ENCODE results near the gene ST7. TPM values are rescaled to one million over a fixed set of nuclear protein-coding genes. Genes with fewer than 3 reads are reported as not detected.

ST7 gene
- total RNA-seq, 1 experiment from 2014 or later = 12.9 TPM

- Histone ChIP-seq H3K27ac (ENCODE audit: insufficient read length, low read depth, low read length) (no peak overlapping the region), H2BK12ac (ENCODE audit: insufficient read length, low read depth, low read length) (no peak overlapping the region), H3K23ac (ENCODE audit: insufficient read length, low read depth, low read length) (no peak overlapping the region), H3K4me1 (ENCODE audit: insufficient read depth, low read length) (no peaks in the 10 kb centered on the region; the same call in 1 of the 2 replicates), H3K4ac (ENCODE audit: low read depth, low read length) (no peak overlapping the region), H2BK15ac (ENCODE audit: low read depth, low read length) (no peak overlapping the region), H3K4me2 (ENCODE audit: insufficient read depth, insufficient read length, low read length) (no peak overlapping the region), H3K14ac (ENCODE audit: insufficient read depth, low read length) (no peak overlapping the region), H4K8ac (replicated peaks; ENCODE audit: insufficient read length, low read depth, low read length) (no peak overlapping the region), H3T11ph (ENCODE audit: low read length) (no peak overlapping the region), H2BK120ac (ENCODE audit: low read depth, low read length, poor library complexity, severe bottlenecking) (no peak overlapping the region), H3K79me1 (ENCODE audit: insufficient read depth, low read depth, low read length, poor library complexity, severe bottlenecking) (no peaks in the 10 kb centered on the region), H2AFZ (ENCODE audit: low read length) (no peak overlapping the region), H4K20me1 (ENCODE audit: control insufficient read depth, insufficient read depth, insufficient read length) (no peaks in the 10 kb centered on the region), H3K9me3 (ENCODE audit: control insufficient read depth, low read depth, low read length) (no peaks in the 10 kb centered on the region), H4K5ac (ENCODE audit: insufficient read length, low read depth, low read length) (no peak overlapping the region), H4K91ac (ENCODE audit: insufficient read length, low read depth, low read length) (no peak overlapping the region), H2AK5ac (ENCODE audit: insufficient read length, low read length) (no peak overlapping the region), H3K18ac (ENCODE audit: insufficient read length, low read depth, low read length) (no peak overlapping the region), H3K9ac (ENCODE audit: extremely low read depth, insufficient read length, low read length) (no peak overlapping the region), H3K56ac (ENCODE audit: insufficient read length, low read depth, low read length) (no peak overlapping the region), H3K23me2 (ENCODE audit: insufficient read length, low read depth, low read length, poor library complexity, severe bottlenecking) (peaks cover 5% of the 10 kb centered on the region), H3K27me3 (ENCODE audit: insufficient read depth, low read length) (no peaks in the 10 kb centered on the region), H2BK20ac (ENCODE audit: low read depth, low read length, poor library complexity, severe bottlenecking) (no peak overlapping the region), H3K79me2 (ENCODE audit: insufficient read depth, low read length) (no peaks in the 10 kb centered on the region), H2BK5ac (ENCODE audit: insufficient read length, low read length) (no peak overlapping the region)
- no peak for DNase-seq
- no peak for TF ChIP-seq CTCF (conservative IDR thresholded peaks at IDR 0.05)
- no peaks in the 10 kb centered on the region for H3K27me3 Mint-ChIP-seq (ENCODE audit: low read depth)
- H3K9me3 Mint-ChIP-seq = no peaks in the 10 kb centered on the region; a peak in 1 of 5 replicates
- H3K4me1 Mint-ChIP-seq = peaks cover 24% of the 10 kb centered on the region in 2 experiments
- no peak overlapping the region for H3K27ac Mint-ChIP-seq
- no CpG with 5 or more reads among the region's 17 CpGs for WGBS (ENCODE audit: extremely low coverage, insufficient read length, low lambda C conversion rate)
- peaks cover 0 to 4% (median 2%) of the 10 kb centered on the region in 3 experiments; a peak in 4 of 7 replicates for H3K36me3 Mint-ChIP-seq (ENCODE audit: insufficient read depth in 1 of 3, low read depth in 3 of 3)
- no peak overlapping the region for H3K4me3 Mint-ChIP-seq
Measured at GRCh38 chr7:116951366-116952292, 1.7 kb upstream of the ST7 start.
